GM23338 (cell line): ENCODE results near the gene CAV2. TPM values are rescaled to one million over a fixed set of nuclear protein-coding genes. Genes with fewer than 3 reads are reported as not detected.

Source experiments
- ATAC-seq: fragments of 200-7000 bp; cut with Tn5 transposase; 3 replicates; pipeline ENCODE4 v1.9.1; 2020
- DNase-seq: peaks from one replicate; pipeline ENCODE4 v3.0.0-alpha.2; 2015; ENCODE audit warnings: low spot score
- H2AFZ ChIP-seq: fragments of 200-600 bp; sonication (generic); 2 replicates; pipeline ENCODE4 v1.8.0; 2016; ENCODE audit warnings: antibody characterized with exemption, mild to moderate bottlenecking, moderate library complexity
- H3F3A ChIP-seq: fragments of 200-600 bp; sonication (generic); replicated peaks from 2 replicates; pipeline ENCODE4 v1.8.0; 2017; ENCODE audit warnings: antibody characterized with exemption, mixed run types, low read depth
- H3K27ac ChIP-seq: fragments of 200-600 bp; sonication (generic); 2 replicates; pipeline ENCODE4 v1.6.1; 2016; ENCODE audit warnings: low read depth
- H3K27me3 ChIP-seq: fragments of 200-600 bp; sonication (generic); 2 replicates; pipeline ENCODE4 v1.8.0; 2016; ENCODE audit warnings: mild to moderate bottlenecking, mixed run types, moderate library complexity; ENCODE audit not compliant: insufficient read depth
- H3K36me3 ChIP-seq: fragments of 200-600 bp; sonication (generic); 2 replicates; pipeline ENCODE4 v1.8.0; 2016; ENCODE audit warnings: mild to moderate bottlenecking; ENCODE audit not compliant: insufficient read depth
- H3K4me1 ChIP-seq: fragments of 200-600 bp; sonication (generic); 2 replicates; pipeline ENCODE4 v1.8.0; 2016; ENCODE audit warnings: mild to moderate bottlenecking, moderate library complexity; ENCODE audit not compliant: insufficient read depth
- H3K4me2 ChIP-seq: fragments of 200-600 bp; sonication (generic); 2 replicates; pipeline ENCODE4 v1.7.1; 2017; ENCODE audit warnings: mixed run types
- H3K4me3 ChIP-seq: fragments of 200-600 bp; sonication (generic); 2 replicates; pipeline ENCODE4 v1.6.1; 2016; ENCODE audit warnings: mixed run types
- H3K79me2 ChIP-seq: fragments of 200-600 bp; sonication (generic); replicated peaks from 2 replicates; pipeline ENCODE4 v1.8.0; 2017; ENCODE audit warnings: mild to moderate bottlenecking; ENCODE audit not compliant: insufficient read depth
- H3K9me2 ChIP-seq: fragments of 200-600 bp; sonication (generic); 2 replicates; pipeline ENCODE4 v1.8.0; 2017; ENCODE audit not compliant: insufficient read depth
- H4K20me1 ChIP-seq: fragments of 200-600 bp; sonication (generic); replicated peaks from 2 replicates; pipeline ENCODE4 v1.8.0; 2017; ENCODE audit warnings: mild to moderate bottlenecking; ENCODE audit not compliant: insufficient read depth
- H3K27ac Mint-ChIP-seq: 2 replicates; pipeline ENCODE4 v1.8.0; 2020; ENCODE audit warnings: inconsistent platforms, mild to moderate bottlenecking, moderate library complexity, mixed read lengths
- H3K27me3 Mint-ChIP-seq: 3 replicates; pipeline ENCODE4 v1.8.0; 2022; ENCODE audit warnings: low read depth, mild to moderate bottlenecking, moderate library complexity, mixed read lengths, inconsistent platforms; ENCODE audit not compliant: insufficient read depth, poor library complexity
- H3K36me3 Mint-ChIP-seq: 3 replicates; pipeline ENCODE4 v1.8.0; 2021; ENCODE audit warnings: low read depth, mild to moderate bottlenecking, inconsistent platforms, moderate library complexity, mixed read lengths
- H3K4me1 Mint-ChIP-seq: 3 replicates; pipeline ENCODE4 v1.8.0; 2020; ENCODE audit warnings: mild to moderate bottlenecking, inconsistent platforms, mixed read lengths
- H3K4me3 Mint-ChIP-seq: 3 replicates; pipeline ENCODE4 v1.8.0; 2021; ENCODE audit warnings: moderate library complexity, mild to moderate bottlenecking, inconsistent platforms, mixed read lengths
- H3K9me3 Mint-ChIP-seq: 3 replicates; pipeline ENCODE4 v1.8.0; 2020; ENCODE audit warnings: moderate library complexity, mild to moderate bottlenecking, inconsistent platforms, mixed read lengths
- CREB1 ChIP-seq: fragments of 250-450 bp; sonication (Bioruptor Pico); IDR thresholded peaks from 2 replicates; pipeline ENCODE4 v1.5.0; 2020; ENCODE audit warnings: low read depth, mild to moderate bottlenecking, moderate library complexity
- EZH2 ChIP-seq: fragments of 200-600 bp; sonication (generic); IDR thresholded peaks from one replicate; pipeline ENCODE4 v1.8.0; 2017; ENCODE audit warnings: antibody characterized with exemption, mild to moderate bottlenecking, low read depth; ENCODE audit not compliant: unreplicated experiment
- EZH2phosphoT487 ChIP-seq: fragments of 200-600 bp; sonication (generic); IDR thresholded peaks from one replicate; pipeline ENCODE4 v1.8.1; 2018; ENCODE audit warnings: antibody characterized with exemption; ENCODE audit not compliant: unreplicated experiment
- JUNB ChIP-seq: IDR thresholded peaks from one replicate; pipeline ENCODE4 v1.6.1; 2016; ENCODE audit warnings: antibody characterized with exemption; ENCODE audit not compliant: unreplicated experiment
- NANOG ChIP-seq: IDR thresholded peaks from 2 replicates; pipeline ENCODE4 v1.6.1; 2016; ENCODE audit warnings: antibody characterized with exemption, borderline replicate concordance
- POLR2AphosphoS5 ChIP-seq: IDR thresholded peaks from 2 replicates; pipeline ENCODE4 v1.6.1; 2016; ENCODE audit warnings: antibody characterized with exemption, low read depth
- REST ChIP-seq: IDR thresholded peaks from one replicate; pipeline ENCODE4 v1.6.1; 2018; ENCODE audit warnings: antibody characterized with exemption; ENCODE audit not compliant: unreplicated experiment
- STAT1 ChIP-seq: IDR thresholded peaks from one replicate; pipeline ENCODE4 v1.6.1; 2016; ENCODE audit warnings: antibody characterized with exemption; ENCODE audit not compliant: unreplicated experiment
- ZNF114 ChIP-seq: fragments of 250-450 bp; sonication (Bioruptor Pico); IDR thresholded peaks from 2 replicates; pipeline ENCODE4 v1.5.0; 2020; ENCODE audit warnings: mild to moderate bottlenecking, moderate library complexity
- ZNF331 ChIP-seq: fragments of 250-450 bp; sonication (Bioruptor Pico); IDR thresholded peaks from 2 replicates; pipeline ENCODE4 v1.5.0; 2020; ENCODE audit warnings: low read depth, mild to moderate bottlenecking, moderate library complexity
- polyA plus RNA-seq: library from polyadenylated mRNA; unstranded; fragments of >200 nt; fragmentation: Nextera tagmentation; extraction: Ambion mirVana; gene quantifications from 2 replicates; pipeline ENCODE4 v1.2.1, GENCODE V29; 2016
- total RNA-seq: library from RNA; depleted of rRNA; stranded (reverse); fragments of >200 nt; shearing (Covaris generic); gene quantifications from 2 replicates; pipeline ENCODE4 v1.2.3, GENCODE V29; 2014
- TF ChIP-seq, protein P1 (sequence below), 2 experiments: fragments of 200-600 bp in 1 of 2; sonication (generic) in 1 of 2; conservative IDR thresholded peaks; 2 replicates each; pipeline versions ENCODE4 v1.5.1 to v1.6.1; 2016 to 2017; ENCODE audit warnings: antibody characterized with exemption in 2 of 2, low read depth in 2 of 2, mild to moderate bottlenecking in 2 of 2, moderate library complexity in 1 of 2
- TF ChIP-seq, protein P2 (sequence below): fragments of 250-450 bp; sonication (Bioruptor Pico); IDR thresholded peaks from 2 replicates; pipeline ENCODE4 v1.5.0; 2020; ENCODE audit warnings: mild to moderate bottlenecking, moderate library complexity
- TF ChIP-seq, protein P3 (sequence below): IDR thresholded peaks from 2 replicates; pipeline ENCODE4 v1.6.1; 2016; ENCODE audit warnings: antibody characterized with exemption

CAV2 gene
- total and polyA plus RNA-seq, 2 experiments from 2014 or later, result 4.2 to 6.6 TPM

DNA sequence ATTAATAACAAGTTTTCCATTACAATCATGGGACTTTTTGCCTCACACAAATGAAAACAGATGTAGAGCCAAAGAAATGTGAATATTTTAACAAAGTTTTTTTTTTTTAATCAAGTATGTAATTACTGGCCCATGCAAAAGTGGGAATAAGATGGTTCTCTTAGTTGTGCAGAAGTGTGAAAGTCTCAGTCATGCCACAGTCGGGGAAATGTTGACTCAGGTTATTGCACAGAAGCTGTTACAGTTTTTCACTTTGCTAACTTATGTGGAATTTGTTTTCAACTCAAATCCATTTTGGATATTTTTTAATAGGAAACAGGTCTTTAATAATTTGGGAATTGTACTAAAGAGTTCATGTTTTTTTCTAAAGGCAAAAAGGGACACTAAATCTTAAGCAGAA lies 44.0 kb upstream of the CAV2 start:
- H3K4me2 ChIP-seq, result no peak overlapping the region
- no peaks in the 10 kb centered on the region for H3K36me3 ChIP-seq
- no peak overlapping the region for H3K27ac Mint-ChIP-seq
- no peaks in the 10 kb centered on the region for H3K36me3 Mint-ChIP-seq
- no peaks in the 10 kb centered on the region; the same call in 1 of the 2 replicates for H3K4me1 ChIP-seq
- DNase-seq, result no peak
- H3K27ac ChIP-seq, result no peak overlapping the region
- H3K27me3 ChIP-seq, result no peaks in the 10 kb centered on the region
- no peaks in the 10 kb centered on the region for H3K27me3 Mint-ChIP-seq
- TF ChIP-seq EZH2, result no peak
- no peak for TF ChIP-seq ZNF331
- TF ChIP-seq ZNF114, result no peak
- TF ChIP-seq NANOG, result no peak
- TF ChIP-seq, protein P1, sequence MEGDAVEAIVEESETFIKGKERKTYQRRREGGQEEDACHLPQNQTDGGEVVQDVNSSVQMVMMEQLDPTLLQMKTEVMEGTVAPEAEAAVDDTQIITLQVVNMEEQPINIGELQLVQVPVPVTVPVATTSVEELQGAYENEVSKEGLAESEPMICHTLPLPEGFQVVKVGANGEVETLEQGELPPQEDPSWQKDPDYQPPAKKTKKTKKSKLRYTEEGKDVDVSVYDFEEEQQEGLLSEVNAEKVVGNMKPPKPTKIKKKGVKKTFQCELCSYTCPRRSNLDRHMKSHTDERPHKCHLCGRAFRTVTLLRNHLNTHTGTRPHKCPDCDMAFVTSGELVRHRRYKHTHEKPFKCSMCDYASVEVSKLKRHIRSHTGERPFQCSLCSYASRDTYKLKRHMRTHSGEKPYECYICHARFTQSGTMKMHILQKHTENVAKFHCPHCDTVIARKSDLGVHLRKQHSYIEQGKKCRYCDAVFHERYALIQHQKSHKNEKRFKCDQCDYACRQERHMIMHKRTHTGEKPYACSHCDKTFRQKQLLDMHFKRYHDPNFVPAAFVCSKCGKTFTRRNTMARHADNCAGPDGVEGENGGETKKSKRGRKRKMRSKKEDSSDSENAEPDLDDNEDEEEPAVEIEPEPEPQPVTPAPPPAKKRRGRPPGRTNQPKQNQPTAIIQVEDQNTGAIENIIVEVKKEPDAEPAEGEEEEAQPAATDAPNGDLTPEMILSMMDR (conservative IDR thresholded peaks at IDR 0.05; ENCODE audit: low read depth in 2 of 2), result no peak
- TF ChIP-seq, protein P2, sequence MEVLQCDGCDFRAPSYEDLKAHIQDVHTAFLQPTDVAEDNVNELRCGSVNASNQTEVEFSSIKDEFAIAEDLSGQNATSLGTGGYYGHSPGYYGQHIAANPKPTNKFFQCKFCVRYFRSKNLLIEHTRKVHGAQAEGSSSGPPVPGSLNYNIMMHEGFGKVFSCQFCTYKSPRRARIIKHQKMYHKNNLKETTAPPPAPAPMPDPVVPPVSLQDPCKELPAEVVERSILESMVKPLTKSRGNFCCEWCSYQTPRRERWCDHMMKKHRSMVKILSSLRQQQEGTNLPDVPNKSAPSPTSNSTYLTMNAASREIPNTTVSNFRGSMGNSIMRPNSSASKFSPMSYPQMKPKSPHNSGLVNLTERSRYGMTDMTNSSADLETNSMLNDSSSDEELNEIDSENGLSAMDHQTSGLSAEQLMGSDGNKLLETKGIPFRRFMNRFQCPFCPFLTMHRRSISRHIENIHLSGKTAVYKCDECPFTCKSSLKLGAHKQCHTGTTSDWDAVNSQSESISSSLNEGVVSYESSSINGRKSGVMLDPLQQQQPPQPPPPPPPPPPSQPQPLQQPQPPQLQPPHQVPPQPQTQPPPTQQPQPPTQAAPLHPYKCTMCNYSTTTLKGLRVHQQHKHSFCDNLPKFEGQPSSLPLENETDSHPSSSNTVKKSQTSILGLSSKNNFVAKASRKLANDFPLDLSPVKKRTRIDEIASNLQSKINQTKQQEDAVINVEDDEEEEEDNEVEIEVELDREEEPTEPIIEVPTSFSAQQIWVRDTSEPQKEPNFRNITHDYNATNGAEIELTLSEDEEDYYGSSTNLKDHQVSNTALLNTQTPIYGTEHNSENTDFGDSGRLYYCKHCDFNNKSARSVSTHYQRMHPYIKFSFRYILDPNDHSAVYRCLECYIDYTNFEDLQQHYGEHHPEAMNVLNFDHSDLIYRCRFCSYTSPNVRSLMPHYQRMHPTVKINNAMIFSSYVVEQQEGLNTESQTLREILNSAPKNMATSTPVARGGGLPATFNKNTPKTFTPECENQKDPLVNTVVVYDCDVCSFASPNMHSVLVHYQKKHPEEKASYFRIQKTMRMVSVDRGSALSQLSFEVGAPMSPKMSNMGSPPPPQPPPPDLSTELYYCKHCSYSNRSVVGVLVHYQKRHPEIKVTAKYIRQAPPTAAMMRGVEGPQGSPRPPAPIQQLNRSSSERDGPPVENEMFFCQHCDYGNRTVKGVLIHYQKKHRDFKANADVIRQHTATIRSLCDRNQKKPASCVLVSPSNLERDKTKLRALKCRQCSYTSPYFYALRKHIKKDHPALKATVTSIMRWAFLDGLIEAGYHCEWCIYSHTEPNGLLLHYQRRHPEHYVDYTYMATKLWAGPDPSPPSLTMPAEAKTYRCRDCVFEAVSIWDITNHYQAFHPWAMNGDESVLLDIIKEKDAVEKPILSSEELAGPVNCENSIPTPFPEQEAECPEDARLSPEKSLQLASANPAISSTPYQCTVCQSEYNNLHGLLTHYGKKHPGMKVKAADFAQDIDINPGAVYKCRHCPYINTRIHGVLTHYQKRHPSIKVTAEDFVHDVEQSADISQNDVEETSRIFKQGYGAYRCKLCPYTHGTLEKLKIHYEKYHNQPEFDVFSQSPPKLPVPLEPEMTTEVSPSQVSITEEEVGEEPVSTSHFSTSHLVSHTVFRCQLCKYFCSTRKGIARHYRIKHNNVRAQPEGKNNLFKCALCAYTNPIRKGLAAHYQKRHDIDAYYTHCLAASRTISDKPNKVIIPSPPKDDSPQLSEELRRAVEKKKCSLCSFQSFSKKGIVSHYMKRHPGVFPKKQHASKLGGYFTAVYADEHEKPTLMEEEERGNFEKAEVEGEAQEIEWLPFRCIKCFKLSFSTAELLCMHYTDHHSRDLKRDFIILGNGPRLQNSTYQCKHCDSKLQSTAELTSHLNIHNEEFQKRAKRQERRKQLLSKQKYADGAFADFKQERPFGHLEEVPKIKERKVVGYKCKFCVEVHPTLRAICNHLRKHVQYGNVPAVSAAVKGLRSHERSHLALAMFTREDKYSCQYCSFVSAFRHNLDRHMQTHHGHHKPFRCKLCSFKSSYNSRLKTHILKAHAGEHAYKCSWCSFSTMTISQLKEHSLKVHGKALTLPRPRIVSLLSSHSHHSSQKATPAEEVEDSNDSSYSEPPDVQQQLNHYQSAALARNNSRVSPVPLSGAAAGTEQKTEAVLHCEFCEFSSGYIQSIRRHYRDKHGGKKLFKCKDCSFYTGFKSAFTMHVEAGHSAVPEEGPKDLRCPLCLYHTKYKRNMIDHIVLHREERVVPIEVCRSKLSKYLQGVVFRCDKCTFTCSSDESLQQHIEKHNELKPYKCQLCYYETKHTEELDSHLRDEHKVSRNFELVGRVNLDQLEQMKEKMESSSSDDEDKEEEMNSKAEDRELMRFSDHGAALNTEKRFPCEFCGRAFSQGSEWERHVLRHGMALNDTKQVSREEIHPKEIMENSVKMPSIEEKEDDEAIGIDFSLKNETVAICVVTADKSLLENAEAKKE, result no peak
- no peak for TF ChIP-seq EZH2phosphoT487
- no peak for TF ChIP-seq STAT1
- TF ChIP-seq, protein P3, sequence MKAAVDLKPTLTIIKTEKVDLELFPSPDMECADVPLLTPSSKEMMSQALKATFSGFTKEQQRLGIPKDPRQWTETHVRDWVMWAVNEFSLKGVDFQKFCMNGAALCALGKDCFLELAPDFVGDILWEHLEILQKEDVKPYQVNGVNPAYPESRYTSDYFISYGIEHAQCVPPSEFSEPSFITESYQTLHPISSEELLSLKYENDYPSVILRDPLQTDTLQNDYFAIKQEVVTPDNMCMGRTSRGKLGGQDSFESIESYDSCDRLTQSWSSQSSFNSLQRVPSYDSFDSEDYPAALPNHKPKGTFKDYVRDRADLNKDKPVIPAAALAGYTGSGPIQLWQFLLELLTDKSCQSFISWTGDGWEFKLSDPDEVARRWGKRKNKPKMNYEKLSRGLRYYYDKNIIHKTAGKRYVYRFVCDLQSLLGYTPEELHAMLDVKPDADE, result no peak
- no peak for TF ChIP-seq CREB1 (CRISPR knock-in tag)
- no peak for TF ChIP-seq POLR2AphosphoS5
- TF ChIP-seq REST, result no peak
- TF ChIP-seq JUNB, result no peak
- no peaks in the 10 kb centered on the region for H4K20me1 ChIP-seq
- no peaks in the 10 kb centered on the region for H3K79me2 ChIP-seq
- no peaks in the 10 kb centered on the region; the same call in 1 of the 2 replicates for H3K9me2 ChIP-seq
- H2AFZ ChIP-seq, result peak overlapping the region; percentile 4; the same call in 1 of the 2 replicates
- peaks cover 2% of the 10 kb centered on the region; the same call in 1 of the 3 replicates for H3K4me1 Mint-ChIP-seq
- no peaks in the 10 kb centered on the region for H3K9me3 Mint-ChIP-seq
- H3K4me3 ChIP-seq, result no peak overlapping the region
- H3K4me3 Mint-ChIP-seq, result no peak overlapping the region
- ATAC-seq, result no peak
- H3F3A ChIP-seq, result no peaks in the 10 kb centered on the region
